Fibroblast of skin of right biceps (primary cell): ENCODE data around the gene TMEM273.
"Not testable (repeated sequence)": the region's sequence is repeated elsewhere in the genome, so short reads cannot be mapped to it uniquely, and the experiment has no call there.

ENCODE experiments used
- DNase-seq: peaks from one replicate; pipeline ENCODE4 v3.0.0-alpha.2; 2013

The TMEM273 gene

DNA sequence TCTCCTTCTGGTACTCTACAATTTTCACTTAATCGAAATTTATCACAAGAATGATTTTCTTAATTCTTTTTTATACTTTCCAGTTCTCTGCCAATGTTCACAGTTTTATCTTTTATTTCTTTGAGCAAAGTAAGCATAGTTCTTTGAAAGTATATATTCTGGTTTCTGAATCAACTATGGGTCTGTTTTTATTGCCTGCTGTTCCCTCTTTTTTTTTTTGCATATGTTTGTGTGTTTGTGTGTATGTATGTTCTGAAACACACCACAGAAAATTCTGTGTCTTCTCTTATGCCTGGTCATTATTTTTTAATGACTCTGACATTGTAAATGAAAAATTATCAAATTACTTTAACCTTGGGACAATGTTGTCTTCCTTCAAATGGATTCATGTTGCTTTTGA, 15.9 kb upstream of the TMEM273 start:
- no peak for DNase-seq

DNA sequence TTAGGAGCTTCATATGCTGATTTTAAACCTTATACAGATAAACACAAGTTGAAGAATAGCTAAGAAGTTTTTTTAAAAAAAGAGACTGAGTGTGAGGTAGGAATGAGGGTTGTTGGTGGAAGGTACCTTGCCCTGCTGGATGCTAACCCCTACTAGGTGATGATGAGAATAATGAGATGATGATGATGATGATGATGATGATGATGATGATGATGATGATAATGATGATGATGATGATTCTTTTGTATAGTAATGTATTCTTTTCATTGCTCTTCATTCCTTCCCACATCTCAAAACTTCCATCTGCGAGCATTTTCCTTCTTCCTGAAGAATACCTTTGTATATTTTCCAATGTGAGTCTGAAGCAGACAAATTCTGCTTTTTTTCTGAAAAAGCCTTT, 14.1 kb upstream of the TMEM273 start:
- DNase-seq = no peak

DNA sequence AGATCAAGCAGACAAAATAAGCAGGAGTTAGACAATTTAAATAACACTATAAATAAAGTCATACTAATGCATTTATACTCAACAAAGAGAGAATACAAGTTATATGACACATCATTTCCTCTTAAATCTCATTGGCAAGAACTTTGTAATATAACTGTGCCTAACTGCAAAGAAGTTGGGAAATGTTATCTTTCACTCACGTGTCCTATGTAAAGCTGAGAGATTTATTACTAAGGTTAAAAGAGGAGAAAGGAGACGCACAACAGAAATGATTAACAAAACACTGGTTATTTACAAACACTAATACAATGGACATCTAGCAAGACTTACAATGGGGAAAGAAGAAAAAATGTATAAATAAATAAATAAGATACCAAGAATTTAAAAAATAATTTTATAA, 12.7 kb upstream of the TMEM273 start:
- DNase-seq = peak; percentile 8

DNA sequence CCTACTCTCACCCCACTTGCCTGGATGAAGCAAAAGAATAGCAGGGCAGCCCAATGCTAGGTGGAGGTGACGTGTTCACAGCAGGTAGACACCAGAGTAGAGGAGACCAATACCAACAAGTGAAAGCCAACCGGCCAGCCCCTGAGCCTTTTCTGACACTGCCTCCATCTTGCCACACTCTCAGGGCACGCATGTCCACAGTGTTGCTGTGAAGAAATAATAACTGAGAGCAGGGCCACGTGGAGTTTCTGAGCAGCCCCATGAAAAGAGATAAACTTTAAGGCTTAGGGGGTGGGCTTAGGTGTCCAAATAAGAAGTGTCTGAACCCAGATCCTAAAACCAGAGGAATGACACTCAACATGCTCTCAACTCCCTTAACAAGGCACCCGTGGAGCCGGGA, 9.0 kb upstream of the TMEM273 start:
- DNase-seq = no peak

DNA sequence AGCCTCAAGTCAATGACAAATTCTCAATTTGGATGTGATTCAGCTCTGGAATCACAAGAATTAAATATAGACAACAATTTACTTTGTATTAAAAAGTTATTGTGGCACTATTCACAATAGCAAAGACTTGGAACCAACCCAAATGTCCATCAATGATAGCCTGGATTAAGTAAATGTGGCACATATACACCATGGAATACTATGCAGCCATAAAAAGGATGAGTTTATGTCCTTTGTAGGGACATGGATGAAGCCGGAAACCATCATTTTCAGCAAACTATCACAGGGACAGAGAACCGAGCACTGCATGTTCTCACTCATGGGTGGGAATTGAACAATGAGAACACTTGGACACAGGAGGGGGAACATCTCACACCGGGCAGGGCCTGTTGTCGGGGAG, 7.7 kb upstream of the TMEM273 start:
- not testable (repeated sequence) for DNase-seq

DNA sequence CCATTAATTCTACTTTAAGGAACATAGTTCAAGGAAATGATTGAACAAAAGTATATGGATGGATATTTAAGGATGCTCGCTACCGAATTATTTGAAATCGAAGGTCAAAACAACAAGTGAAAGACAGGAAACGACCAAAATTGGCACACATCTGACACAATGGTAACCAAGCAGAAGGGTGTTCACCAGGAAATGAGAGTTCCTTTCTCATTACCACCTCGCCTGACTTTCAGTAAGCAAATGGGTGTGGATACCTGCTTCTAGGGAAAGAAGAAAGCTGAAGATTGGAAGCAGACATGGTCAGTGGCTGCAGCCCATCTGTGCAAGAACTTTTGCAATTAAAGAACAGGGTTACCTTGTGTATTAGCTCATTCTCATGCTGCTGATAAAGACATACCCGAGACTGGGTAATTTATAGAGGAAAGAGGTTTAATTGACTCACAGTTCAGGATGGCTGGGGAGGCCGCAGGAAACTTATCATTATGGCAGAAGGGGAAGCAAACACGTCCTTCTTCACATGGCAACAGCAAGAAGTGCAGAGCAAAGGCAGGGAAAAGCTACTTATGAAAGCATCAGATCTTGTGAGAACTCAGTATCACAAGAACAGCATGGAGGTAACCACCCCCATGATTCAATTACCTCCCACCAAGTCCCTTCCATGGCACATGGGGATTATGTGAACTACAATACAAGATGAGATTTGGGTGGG, 6.2 kb upstream of the TMEM273 start:
- no peak for DNase-seq

DNA sequence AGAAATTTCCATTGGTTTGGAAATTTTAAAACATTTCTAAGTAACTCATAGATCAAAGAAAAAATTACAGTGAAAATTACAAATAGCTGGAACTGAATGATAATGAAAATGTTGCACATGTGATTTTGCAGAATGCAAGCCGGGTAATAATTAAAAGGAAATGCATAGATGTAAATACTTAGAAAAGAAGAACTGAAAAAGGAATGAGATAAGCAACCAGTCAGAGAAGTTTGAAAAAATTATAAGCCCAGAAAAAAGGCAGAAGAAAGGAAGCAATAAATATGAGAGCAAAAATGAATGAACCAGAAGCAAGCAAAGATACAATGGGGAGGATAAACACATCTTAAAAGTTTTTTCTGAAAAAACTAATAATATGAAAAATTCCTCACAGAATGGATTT, 3.2 kb upstream of the TMEM273 start:
- DNase-seq = no peak

DNA sequence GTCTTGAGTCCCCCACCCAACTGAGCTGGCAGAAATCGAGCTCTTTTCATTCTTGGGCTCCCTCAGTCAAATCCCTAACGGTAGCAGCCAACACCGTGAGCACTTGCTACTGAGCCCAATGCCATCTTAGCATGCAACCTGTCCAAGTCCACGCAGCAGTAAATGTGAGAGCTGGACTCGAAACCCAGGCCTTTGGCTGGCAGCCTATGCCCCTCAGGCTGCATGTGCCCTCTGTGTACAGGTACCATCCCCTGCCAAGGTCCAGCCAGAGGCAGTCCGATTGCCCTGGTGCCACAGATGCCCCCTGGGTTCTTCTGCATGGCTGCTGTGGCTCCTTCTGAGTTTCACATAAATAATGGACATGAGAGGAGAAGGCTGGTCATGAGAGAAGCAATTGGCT, 1.2 kb upstream of the TMEM273 start:
- DNase-seq = no peak

DNA sequence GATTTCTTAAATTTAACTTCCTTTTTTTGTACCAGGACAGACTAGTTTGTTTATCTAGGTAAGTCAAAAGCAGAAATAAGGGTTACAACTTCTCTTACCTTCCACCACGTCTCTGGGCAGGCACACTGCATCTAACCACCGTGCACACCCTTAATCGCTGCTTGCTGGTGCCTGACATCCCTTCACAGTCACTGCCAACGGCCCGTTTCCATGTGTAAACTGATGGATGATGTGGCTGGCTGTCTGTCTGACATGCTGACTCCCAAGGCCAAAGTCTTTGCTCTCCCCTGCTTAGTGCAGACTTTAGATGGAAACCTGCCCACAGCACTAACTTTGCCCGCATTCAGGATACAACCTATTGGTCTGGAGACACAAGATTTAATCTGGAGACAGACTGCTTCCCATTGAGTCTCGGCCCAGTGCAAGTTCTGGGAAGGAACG, 1.1 kb downstream of the TMEM273 start:
- DNase-seq = no peak

DNA sequence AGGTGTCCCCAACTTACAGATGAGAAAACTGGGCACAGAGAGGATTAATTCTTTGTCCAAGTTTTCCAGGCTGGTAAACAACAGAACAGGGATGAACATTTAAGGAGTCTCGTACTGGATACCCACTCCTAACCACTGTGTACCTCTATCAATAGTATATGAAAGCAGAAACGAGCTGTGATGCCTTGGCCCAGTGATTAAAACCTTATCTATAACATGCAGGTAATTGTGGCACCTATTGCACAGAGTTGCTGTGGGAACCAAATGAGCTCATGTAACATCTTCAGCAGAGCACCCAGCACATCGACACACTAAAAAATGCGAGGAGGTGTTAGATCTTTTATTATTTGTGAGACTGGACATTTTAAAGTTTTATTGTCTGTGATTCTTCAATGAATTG, 1.6 kb downstream of the TMEM273 start:
- DNase-seq = no peak

DNA sequence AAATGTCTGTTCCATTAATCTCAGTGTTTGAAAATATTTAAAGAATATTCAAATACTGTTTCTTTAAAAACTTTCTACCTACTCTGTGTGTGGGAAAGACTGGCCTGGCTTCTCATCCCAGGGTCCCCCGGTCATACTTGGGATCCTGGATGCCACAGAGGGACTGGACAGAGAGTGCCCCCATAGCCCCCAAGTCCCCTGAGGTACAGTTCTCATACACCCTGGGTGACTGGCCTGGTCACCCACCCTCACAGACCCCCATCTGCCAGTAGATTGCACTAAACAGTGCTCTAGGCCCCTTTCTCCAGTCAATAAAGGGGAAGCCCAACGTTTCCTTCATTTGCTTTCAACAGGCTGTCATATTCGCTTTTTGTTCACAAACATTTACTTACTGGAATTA, 3.0 kb downstream of the TMEM273 start:
- DNase-seq = no peak

DNA sequence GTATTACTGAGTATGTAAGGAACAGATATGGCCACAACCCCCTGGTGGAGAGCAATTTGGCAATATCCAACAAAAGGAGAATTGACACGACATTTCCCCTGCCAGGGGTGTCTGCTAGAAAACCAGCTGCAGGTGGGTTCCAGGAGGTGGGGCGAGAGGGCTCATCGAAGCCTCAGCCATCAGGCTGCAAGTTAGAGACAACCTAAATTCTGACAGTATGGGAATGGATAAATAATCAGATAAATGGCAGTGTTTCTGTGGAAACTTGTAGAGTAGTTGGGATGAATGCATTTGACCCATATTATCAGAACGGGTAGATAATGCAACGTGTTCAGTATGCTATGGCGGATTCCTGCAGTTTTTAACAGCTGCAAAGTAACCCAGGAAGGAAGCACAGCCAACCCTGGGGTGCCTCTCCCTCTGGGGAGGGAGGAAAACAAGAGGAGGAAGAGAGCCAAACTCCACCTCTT, 3.5 kb downstream of the TMEM273 start:
- DNase-seq = no peak

DNA sequence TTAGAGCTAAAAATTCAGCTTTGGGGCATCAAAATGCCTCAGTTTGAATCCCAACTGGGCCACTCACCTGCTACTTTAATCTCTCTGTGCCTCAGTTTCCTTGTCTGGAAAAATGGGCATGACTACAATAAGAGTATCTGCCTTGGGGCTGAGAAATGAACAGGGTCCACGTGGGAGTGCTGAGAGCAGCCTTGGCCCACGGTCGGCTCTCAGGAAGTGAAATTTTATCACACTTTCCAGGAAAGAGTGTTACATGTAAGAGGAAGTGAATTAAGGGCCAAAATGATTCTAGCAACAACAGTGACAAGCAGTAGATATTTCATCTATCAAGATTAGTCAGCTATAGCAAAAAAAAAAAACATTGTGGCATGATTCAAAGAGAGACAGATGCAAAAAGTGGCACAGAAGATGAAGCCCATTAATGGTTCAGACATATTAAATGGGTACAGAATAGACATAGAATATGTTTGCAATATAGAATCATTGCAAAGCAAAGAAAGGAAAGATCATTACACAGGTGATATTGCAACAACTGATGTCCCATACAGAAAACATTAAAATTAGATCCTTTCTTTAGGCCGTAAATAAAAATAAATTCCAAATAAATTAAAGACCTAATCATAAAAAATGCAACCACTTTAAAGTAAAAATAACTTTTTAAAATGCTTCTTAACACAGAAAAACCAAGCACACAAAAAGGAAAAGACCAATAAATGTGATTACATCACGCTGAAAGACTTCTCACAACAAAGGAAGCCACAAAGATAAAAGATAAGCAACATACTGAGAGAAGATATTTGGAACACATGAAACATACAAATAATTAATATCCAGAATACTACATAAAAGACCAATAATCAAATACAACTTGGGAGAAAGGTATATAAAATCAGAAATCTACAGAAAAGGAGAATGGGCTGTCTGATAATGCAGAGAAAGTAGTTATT, 4.3 kb downstream of the TMEM273 start:
- no peak for DNase-seq

DNA sequence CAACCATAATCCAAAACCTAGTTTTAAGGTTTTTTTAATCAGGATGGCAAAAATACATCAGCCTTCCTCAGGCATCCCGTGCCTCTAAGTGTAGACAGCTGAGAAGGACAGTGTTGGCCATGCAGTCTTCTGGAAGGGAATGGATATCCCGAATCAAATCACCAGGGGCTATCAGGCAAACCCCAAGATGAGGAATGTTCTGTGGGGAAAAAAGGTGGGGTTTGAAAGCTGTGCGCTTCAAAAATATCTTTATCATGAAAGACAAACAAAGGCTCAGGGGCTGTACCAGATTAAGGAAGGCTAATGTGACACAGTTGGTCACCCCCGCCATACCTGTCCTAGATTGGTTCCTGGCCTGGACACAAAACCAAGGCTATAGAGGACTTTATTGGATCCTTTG, 5.4 kb downstream of the TMEM273 start:
- no peak for DNase-seq

DNA sequence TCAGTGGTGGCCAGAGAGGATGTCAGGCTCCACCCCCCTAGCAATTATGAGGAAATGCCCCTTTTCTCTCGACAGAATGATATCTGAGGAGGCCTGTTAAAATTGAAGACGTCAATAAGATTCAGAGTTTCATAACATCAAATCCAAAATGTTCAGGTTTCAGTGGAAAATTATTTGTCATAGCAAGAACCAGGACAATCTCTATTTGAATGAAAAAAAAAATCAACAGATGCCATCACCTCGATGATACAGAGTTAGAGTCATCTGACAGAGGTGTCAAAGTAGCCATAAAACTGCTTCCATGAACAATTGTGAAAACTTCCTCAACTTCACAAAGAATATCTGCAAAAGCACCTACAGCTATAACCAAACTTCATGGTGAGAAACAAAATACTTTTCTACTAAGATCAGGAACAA, 7.7 kb downstream of the TMEM273 start:
- DNase-seq = no peak

DNA sequence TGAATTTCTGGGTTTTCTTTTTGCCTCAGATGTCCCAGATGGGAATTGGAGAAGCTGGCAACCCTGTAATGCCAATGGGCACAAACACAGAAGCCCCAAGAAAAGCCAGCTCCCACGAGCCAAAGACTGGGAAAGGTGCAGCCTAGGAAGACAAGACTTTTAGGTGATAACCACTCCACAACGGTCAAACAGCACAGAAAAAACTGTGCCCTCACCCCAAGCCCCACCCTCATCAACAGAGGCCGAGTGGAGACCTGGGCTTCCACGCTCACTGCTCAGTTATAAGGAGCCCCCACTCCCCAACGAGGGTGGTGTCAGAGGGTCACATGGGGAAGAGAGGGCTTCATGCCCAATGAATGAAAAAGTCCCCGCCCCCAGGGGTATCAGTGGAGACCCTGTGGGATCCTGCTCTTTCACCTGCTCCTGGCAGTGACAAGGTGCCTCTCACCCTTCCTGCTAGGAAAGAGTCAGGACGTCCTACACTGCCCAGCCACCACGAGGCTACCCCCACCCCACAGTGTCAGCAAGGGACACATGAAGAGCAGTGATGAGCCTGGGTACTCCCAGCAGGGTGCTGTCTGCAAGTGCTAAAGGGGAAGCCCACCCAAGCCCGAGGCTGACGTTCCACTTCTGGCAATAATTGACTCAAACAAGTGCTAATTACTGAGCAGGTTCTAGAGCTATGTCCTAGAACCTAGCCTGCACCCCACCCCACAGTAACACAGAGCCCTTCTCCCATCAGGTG, 8.3 kb downstream of the TMEM273 start:
- DNase-seq = no peak

DNA sequence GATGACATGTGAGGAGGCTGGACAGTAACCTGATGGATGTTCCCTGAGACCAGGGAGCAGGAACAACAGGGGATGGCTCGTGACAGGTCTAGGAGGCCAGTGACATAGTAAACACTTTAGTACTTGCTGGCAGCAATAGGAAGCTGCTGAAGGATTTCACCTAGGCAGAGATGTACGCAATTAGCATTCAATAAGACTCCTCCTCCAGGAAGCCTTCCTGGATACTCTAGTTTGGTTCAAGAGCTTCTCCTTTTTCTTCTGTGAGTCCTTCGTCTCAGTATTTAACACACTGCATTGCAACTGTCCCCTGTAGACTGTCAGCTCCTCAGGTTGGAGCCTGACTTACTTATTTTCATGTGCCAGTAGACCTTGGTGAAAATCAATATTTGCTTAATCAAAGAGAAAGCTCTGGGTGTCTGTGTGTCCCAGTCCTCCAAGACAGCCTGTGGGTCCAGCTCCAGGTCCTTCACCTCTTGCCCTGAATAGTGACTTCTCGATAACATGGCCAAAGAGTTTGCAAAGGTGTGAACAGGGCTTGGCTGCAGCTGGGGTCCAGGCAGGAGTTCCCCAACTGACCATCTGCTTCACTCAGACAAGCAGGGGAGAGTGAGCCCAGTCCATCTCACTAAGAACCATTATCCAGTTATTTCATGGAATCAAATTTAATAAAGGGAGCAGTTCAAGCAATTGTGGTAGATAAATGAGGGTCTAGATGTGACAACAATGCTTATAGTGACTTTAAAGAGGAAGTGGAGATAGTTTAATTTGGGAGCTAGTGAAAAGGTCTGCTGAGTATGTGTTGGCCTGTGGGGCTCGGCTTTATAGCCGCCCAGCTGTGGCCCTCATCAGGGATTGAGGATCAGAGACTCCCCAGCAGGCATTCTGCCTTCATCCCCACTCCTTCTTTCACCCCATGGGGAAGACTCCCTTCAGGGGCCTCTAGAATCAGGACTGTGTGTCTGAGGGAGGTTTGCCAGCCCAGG, 9.4 kb downstream of the TMEM273 start:
- DNase-seq = no peak

DNA sequence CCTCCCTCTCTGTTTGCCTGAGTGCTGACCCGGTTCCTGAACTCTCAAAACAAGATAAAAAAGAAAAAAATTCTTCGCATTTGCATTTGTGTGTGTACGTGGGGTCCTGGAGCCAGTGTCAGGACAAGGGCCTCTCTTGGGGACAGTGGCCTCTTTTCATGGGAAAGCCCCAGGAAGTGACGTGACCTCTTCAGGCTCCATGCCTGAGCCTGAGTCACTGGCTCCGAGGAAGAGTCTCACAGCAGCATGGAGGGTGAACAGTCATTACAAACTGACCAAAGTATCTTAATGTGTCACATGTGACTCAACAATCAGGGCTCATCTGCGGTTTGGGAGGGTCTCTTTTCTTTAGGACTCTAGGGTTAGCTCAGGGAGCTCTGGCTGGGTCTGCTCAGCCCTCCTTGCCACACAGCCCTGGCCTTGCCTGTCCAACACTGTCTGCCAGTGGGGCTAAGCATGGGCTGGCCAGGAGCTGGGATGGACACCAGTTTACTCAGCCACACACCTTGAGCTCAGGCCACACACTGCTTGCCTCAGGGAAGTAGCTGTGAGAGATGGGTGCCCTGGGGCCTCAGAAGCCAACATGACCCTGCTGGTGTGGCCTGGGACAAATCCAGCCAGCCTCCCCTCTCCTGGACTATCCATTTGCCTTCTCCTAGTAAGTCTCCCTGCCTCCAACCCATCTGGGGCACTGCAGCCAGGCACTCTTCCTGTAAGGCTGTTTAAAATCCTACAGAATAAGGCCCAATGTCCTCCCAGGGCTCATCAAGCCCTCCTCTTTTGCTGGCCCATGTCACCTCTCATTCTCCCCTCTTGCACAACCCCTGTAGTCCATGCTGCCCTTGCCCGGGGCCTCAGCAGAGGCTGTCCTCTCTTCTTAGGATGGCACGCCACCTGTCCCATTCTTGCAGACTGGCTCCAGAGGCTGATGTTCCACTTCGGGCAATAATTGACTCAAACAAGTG, 10.5 kb downstream of the TMEM273 start:
- peak; percentile 94 for DNase-seq

DNA sequence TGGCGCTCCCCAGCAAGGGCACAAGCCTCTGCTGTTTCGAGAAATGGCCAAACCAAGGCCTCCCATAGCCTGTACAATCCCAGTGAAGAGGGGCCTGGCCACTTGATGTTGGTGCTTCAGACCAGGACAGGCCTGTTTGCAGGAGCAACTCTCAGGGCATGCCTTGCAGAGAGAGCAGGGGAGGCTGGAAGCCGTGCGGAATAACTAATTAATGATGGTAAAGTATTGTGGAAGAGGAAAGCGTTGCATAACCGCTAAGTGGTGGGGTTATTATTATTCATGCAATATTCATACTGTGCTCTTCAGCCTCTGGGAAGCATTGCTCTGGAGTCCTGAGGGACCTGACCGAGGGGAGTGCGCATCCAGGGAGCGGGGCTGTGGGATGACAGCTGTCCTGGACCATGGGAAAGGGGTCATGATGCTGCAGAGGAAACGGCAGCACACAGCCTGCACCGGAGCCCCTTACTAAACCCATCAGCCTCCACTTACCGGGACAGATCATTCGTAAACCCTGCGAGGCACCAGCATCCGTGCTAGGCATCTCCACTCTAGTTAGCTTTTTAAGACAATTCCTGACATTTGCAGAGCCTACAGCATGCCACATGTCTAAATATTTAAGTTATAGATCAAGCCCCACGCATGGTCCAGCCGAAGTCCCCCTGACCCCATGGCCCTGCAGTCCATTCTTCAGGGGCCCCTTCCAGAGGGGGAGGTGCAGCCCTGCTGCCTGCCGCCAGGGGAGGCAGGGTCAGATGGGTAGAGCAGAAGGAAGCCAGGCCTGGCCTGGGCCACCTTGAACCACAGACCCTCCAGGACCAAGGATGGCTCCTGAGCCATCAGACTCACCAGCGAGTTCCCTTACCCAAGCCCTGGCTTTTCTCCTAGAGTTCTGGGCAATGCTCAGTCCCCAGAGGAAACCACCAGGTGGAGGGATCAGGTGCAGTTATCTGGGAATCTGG, 11.6 kb downstream of the TMEM273 start:
- no peak for DNase-seq
